Mesendoderm (in vitro differentiated cells): Measurements from ENCODE around the gene HOXA11.
A peak's percentile ranks its signal among the peaks of the same experiment; 100 is the strongest.

Experiments
- DNase-seq: peaks from one replicate; pipeline ENCODE4 v3.0.0; 2013
- H2AK5ac ChIP-seq: 2 replicates; pipeline ENCODE4 v1.6.1; 2013; ENCODE audit warnings: low read length, inconsistent platforms
- H2BK120ac ChIP-seq: 2 replicates; pipeline ENCODE4 v1.6.1; 2013; ENCODE audit warnings: low read depth, mild to moderate bottlenecking, low read length, moderate library complexity, mixed read lengths
- H2BK15ac ChIP-seq: replicated peaks from 2 replicates; pipeline ENCODE4 v1.6.1; 2013; ENCODE audit warnings: low read depth, mild to moderate bottlenecking, moderate library complexity
- H2BK5ac ChIP-seq: 2 replicates; pipeline ENCODE4 v1.6.1; 2013; ENCODE audit warnings: low read length, inconsistent platforms
- H3K18ac ChIP-seq: 2 replicates; pipeline ENCODE4 v1.6.1; 2013; ENCODE audit warnings: mild to moderate bottlenecking, low read length, mixed read lengths
- H3K23ac ChIP-seq: one replicate; pipeline ENCODE4 v1.6.1; 2013; ENCODE audit warnings: low read length
- H3K27ac ChIP-seq: 2 replicates; pipeline ENCODE4 v1.5.1; 2013; ENCODE audit warnings: low read depth, mild to moderate bottlenecking, inconsistent platforms, low read length, moderate library complexity
- H3K27me3 ChIP-seq: 2 replicates; pipeline ENCODE4 v1.6.1; 2013; ENCODE audit warnings: low read length, control low read depth, mild to moderate bottlenecking, inconsistent platforms; ENCODE audit not compliant: insufficient read depth, poor library complexity
- H3K36me3 ChIP-seq: 2 replicates; pipeline ENCODE4 v1.6.1; 2013; ENCODE audit warnings: low read length, inconsistent platforms; ENCODE audit not compliant: control insufficient read depth, insufficient read depth
- H3K4ac ChIP-seq: one replicate; pipeline ENCODE4 v1.6.1; 2013; ENCODE audit warnings: low read depth, mild to moderate bottlenecking, low read length, moderate library complexity
- H3K4me1 ChIP-seq: 2 replicates; pipeline ENCODE4 v1.6.1; 2013; ENCODE audit warnings: low read depth, low read length, inconsistent platforms; ENCODE audit not compliant: control insufficient read depth
- H3K4me2 ChIP-seq: 2 replicates; pipeline ENCODE4 v1.6.1; 2013; ENCODE audit warnings: low read length
- H3K4me3 ChIP-seq: 2 replicates; pipeline ENCODE4 v1.5.1; 2013; ENCODE audit warnings: mild to moderate bottlenecking, low read length
- H3K56ac ChIP-seq: one replicate; pipeline ENCODE4 v1.6.1; 2013; ENCODE audit warnings: low read length
- H3K79me1 ChIP-seq: 2 replicates; pipeline ENCODE4 v1.6.1; 2013; ENCODE audit warnings: low read length, inconsistent platforms
- H3K79me2 ChIP-seq: 2 replicates; pipeline ENCODE4 v1.6.1; 2013; ENCODE audit warnings: mild to moderate bottlenecking, low read length; ENCODE audit not compliant: control insufficient read depth, insufficient read depth
- H3K9ac ChIP-seq: 2 replicates; pipeline ENCODE4 v1.6.1; 2013; ENCODE audit warnings: low read length, inconsistent platforms
- H4K5ac ChIP-seq: one replicate; pipeline ENCODE4 v1.6.1; 2013; ENCODE audit warnings: low read length
- H4K8ac ChIP-seq: one replicate; pipeline ENCODE4 v1.6.1; 2013; ENCODE audit warnings: low read depth, mild to moderate bottlenecking, control low read depth, low read length, moderate library complexity
- WGBS: extraction: QIAGEN DNeasy Blood & Tissue Kit; methylation state at CpG from one replicate; pipeline ENCODE4 v1.1.7; 2013; ENCODE audit warnings: low lambda C conversion rate, missing lambda C conversion rate; ENCODE audit not compliant: insufficient coverage; ENCODE audit errors: extremely low coverage; 5-methylcytosine and 5-hydroxymethylcytosine counted together

HOXA11 gene

GRCh38 chr7:27213433-27214238 lies 28.6 kb upstream of the HOXA11 start:
- Histone ChIP-seq H3K27me3 (peaks cover 44% of the 10 kb centered on the region), H3K79me1 (no peaks in the 10 kb centered on the region)
- no peak for DNase-seq

GRCh38 chr7:27212497-27213432 lies 27.7 kb upstream of the HOXA11 start:
- peaks cover 52% of the 10 kb centered on the region for H3K27me3 ChIP-seq
- H2AK5ac ChIP-seq, result no peak overlapping the region
- no peak overlapping the region for H4K8ac ChIP-seq
- no peak overlapping the region for H3K27ac ChIP-seq
- peak overlapping the region; percentile 34 for H3K9ac ChIP-seq
- no CpG with 5 or more reads among the region's 52 CpGs for WGBS
- H3K79me2 ChIP-seq, result no peaks in the 10 kb centered on the region
- no peak overlapping the region for H2BK120ac ChIP-seq
- no peaks in the 10 kb centered on the region for H3K36me3 ChIP-seq
- peak overlapping the region; percentile 89 for H3K23ac ChIP-seq
- H3K56ac ChIP-seq, result peak overlapping the region; percentile 67
- H4K5ac ChIP-seq, result no peak overlapping the region
- DNase-seq, result no peak
- H3K18ac ChIP-seq, result no peak overlapping the region
- no peaks in the 10 kb centered on the region for H3K79me1 ChIP-seq
- no peak overlapping the region for H3K4ac ChIP-seq
- no peak overlapping the region for H2BK15ac ChIP-seq
- no peak overlapping the region for H3K4me3 ChIP-seq
- peaks cover 2% of the 10 kb centered on the region for H3K4me1 ChIP-seq
- H3K4me2 ChIP-seq, result peak overlapping the region; percentile 54
- no peak overlapping the region for H2BK5ac ChIP-seq

More at GRCh38 chr7:27213433-27214238, 28.6 kb upstream of the HOXA11 start:
- Histone ChIP-seq H3K18ac (no peak overlapping the region), H3K79me2 (no peaks in the 10 kb centered on the region), H3K4me2 (peak overlapping the region; percentile 54), H3K4ac (no peak overlapping the region), H3K4me3 (no peak overlapping the region), H2BK5ac (no peak overlapping the region), H3K4me1 (peaks cover 2% of the 10 kb centered on the region), H4K5ac (no peak overlapping the region), H3K9ac (peak overlapping the region; percentile 34), H3K56ac (peak overlapping the region; percentile 67), H3K36me3 (no peaks in the 10 kb centered on the region), H3K27ac (no peak overlapping the region), H2BK15ac (no peak overlapping the region), H2AK5ac (no peak overlapping the region), H3K23ac (peak overlapping the region; percentile 89), H2BK120ac (no peak overlapping the region), H4K8ac (no peak overlapping the region)
- no CpG with 5 or more reads among the region's 50 CpGs for WGBS

GRCh38 chr7:27211764-27212204 lies 26.8 kb upstream of the HOXA11 start:
- Histone ChIP-seq H2BK5ac (no peak overlapping the region), H3K4ac (no peak overlapping the region), H3K23ac (no peak overlapping the region), H3K4me1 (peaks cover 2% of the 10 kb centered on the region), H3K4me2 (no peak overlapping the region), H3K27me3 (peaks cover 59% of the 10 kb centered on the region), H3K18ac (no peak overlapping the region), H3K27ac (no peak overlapping the region), H4K5ac (no peak overlapping the region), H2BK120ac (no peak overlapping the region), H3K36me3 (no peaks in the 10 kb centered on the region), H3K79me1 (no peaks in the 10 kb centered on the region), H3K4me3 (no peak overlapping the region), H3K9ac (no peak overlapping the region), H4K8ac (no peak overlapping the region), H3K79me2 (no peaks in the 10 kb centered on the region), H2AK5ac (no peak overlapping the region), H3K56ac (no peak overlapping the region), H2BK15ac (no peak overlapping the region)
- DNase-seq, result no peak
- WGBS, result no CpG with 5 or more reads among the region's 3 CpGs

GRCh38 chr7:27211084-27211446 lies 26.0 kb upstream of the HOXA11 start:
- Histone ChIP-seq H3K79me2 (no peaks in the 10 kb centered on the region), H4K5ac (no peak overlapping the region), H3K4me2 (no peak overlapping the region), H3K4ac (no peak overlapping the region), H3K36me3 (no peaks in the 10 kb centered on the region), H2BK120ac (no peak overlapping the region), H3K4me3 (no peak overlapping the region), H3K9ac (no peak overlapping the region), H3K23ac (no peak overlapping the region), H2AK5ac (no peak overlapping the region), H3K18ac (no peak overlapping the region), H3K56ac (no peak overlapping the region), H2BK5ac (no peak overlapping the region), H2BK15ac (peak overlapping the region; percentile 20), H3K4me1 (peaks cover 2% of the 10 kb centered on the region), H4K8ac (no peak overlapping the region), H3K79me1 (no peaks in the 10 kb centered on the region), H3K27ac (no peak overlapping the region), H3K27me3 (peaks cover 61% of the 10 kb centered on the region)
- no CpG with 5 or more reads among the region's 1 CpG for WGBS
- no peak for DNase-seq

- H3K18ac ChIP-seq, result no peak overlapping the region
- no peaks in the 10 kb centered on the region for H3K79me2 ChIP-seq
- peaks cover 65% of the 10 kb centered on the region for H3K27me3 ChIP-seq
- H3K27ac ChIP-seq, result no peak overlapping the region
- H3K79me1 ChIP-seq, result no peaks in the 10 kb centered on the region
- H4K5ac ChIP-seq, result no peak overlapping the region
- no peak overlapping the region for H3K9ac ChIP-seq
- no peak overlapping the region for H2BK120ac ChIP-seq
- H2AK5ac ChIP-seq, result no peak overlapping the region
- WGBS, result no CpG with 5 or more reads among the region's 32 CpGs
- H2BK15ac ChIP-seq, result peak overlapping the region; percentile 20
- DNase-seq, result peak; percentile 78
- H3K56ac ChIP-seq, result no peak overlapping the region
- H3K4me1 ChIP-seq, result peaks cover 2% of the 10 kb centered on the region
- no peak overlapping the region for H3K23ac ChIP-seq
- no peak overlapping the region for H2BK5ac ChIP-seq
- no peaks in the 10 kb centered on the region for H3K36me3 ChIP-seq
- no peak overlapping the region for H4K8ac ChIP-seq
- H3K4me3 ChIP-seq, result no peak overlapping the region
- no peak overlapping the region for H3K4me2 ChIP-seq
- no peak overlapping the region for H3K4ac ChIP-seq
These were observed 25.5 kb upstream of the HOXA11 start for GRCh38 chr7:27210441-27211083.
